ENCODE results near the gene HGS.
A peak's percentile ranks its signal among the peaks of the same experiment; 100 is the strongest.
"Not testable (repeated sequence)": the region's sequence is repeated elsewhere in the genome, so short reads cannot be mapped to it uniquely, and the experiment has no call there.

The HGS gene

GRCh38 chr17:81717049-81717765 lies 33.4 kb downstream of the HGS start:
- DNase-seq, result no peak

GRCh38 chr17:81717766-81718089 lies 33.9 kb downstream of the HGS start:
- no peak for DNase-seq

GRCh38 chr17:81719410-81720266 lies 35.8 kb downstream of the HGS start:
- peak in 5 of 14 donors; percentile 15 to 28 (median 25) for DNase-seq

- DNase-seq, result no peak
Observed at GRCh38 chr17:81720267-81721071, 36.7 kb downstream of the HGS start.

GRCh38 chr17:81722184-81723120 lies 38.6 kb downstream of the HGS start:
- peak in 5 of 14 donors; percentile 14 to 62 (median 48) for DNase-seq

- no peak for DNase-seq
Observed at GRCh38 chr17:81723651-81724209, 39.9 kb downstream of the HGS start.

GRCh38 chr17:81725439-81725838 lies 41.6 kb downstream of the HGS start:
- DNase-seq, result no peak

- no peak for DNase-seq
Observed at GRCh38 chr17:81726004-81726403, 42.2 kb downstream of the HGS start.

- no peak for DNase-seq
Observed at GRCh38 chr17:81727324-81728031, 43.7 kb downstream of the HGS start.

GRCh38 chr17:81733507-81734404 lies 49.9 kb downstream of the HGS start:
- DNase-seq, result peak in 12 of 14 donors; percentile 32 to 83 (median 56)

GRCh38 chr17:81734405-81735263 lies 50.8 kb downstream of the HGS start:
- no peak for DNase-seq

GRCh38 chr17:81735264-81736102 lies 51.7 kb downstream of the HGS start:
- DNase-seq, result peak in 1 of 14 donors; percentile 10

- DNase-seq, result no peak
Observed at GRCh38 chr17:81737947-81738800, 54.4 kb downstream of the HGS start.

GRCh38 chr17:81738801-81739393 lies 55.1 kb downstream of the HGS start:
- DNase-seq, result no peak

- not testable (repeated sequence) for DNase-seq
Observed at GRCh38 chr17:81739593-81739992, 55.8 kb downstream of the HGS start.

- DNase-seq, result no peak
Observed at GRCh38 chr17:81740395-81740961, 56.7 kb downstream of the HGS start.

Data from C1 segment of cervical spinal cord (tissue), 14 donors.